NCI-H345 (cell line): ENCODE data around the gene COL25A1.

Experiments used
- DNase-seq: peaks from one replicate; lab custom pipeline; 2025; lab: John Stamatoyannopoulos, UW

The COL25A1 gene

DNA sequence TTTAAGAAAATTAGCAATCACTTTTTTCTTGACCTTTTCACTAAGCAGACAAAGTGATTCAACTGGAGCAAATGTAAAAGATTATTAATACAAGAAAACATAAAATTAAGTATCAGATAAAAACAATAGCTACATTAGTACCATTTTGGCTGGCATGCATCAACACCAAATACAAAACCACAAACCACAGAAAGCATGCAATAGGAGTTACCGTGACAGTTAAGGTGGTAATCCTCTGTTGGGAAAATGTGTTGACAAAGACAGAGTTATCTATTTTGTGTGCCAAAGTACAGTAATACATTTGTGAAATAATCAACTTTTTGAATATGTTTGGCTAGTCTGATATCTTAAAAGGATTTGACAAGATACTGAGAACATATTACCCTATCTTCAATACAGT, 449.8 kb downstream of the COL25A1 start:
- no peak for DNase-seq

DNA sequence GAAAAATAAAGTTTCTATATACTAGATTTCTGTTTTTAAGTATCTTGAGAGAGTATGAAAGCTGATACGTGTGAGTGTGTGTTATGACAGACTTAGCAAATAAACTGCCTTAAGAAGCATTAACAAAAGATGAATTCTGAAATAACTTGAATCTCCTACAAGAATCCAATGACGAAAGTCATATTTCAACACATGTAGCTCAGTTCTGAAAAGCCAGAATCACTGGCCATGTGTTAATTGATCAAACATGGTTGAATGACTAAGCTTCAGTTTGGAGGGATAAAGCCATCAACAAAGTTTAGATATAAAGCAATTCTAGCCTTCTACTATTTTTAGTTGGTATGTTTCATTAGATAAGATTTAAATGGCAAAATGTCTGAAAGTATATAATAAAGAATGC, 451.1 kb downstream of the COL25A1 start:
- no peak for DNase-seq

- no peak for DNase-seq
Measured at GRCh38 chr4:108850219-108850649, 452.2 kb downstream of the COL25A1 start.

- DNase-seq: no peak
Measured at GRCh38 chr4:108849611-108850168, 452.8 kb downstream of the COL25A1 start.

GRCh38 chr4:108846568-108846967, 455.9 kb downstream of the COL25A1 start:
- no peak for DNase-seq

- no peak for DNase-seq
Measured at GRCh38 chr4:108840426-108840975, 462.0 kb downstream of the COL25A1 start.

GRCh38 chr4:108839333-108839732, 463.1 kb downstream of the COL25A1 start:
- no peak for DNase-seq

DNA sequence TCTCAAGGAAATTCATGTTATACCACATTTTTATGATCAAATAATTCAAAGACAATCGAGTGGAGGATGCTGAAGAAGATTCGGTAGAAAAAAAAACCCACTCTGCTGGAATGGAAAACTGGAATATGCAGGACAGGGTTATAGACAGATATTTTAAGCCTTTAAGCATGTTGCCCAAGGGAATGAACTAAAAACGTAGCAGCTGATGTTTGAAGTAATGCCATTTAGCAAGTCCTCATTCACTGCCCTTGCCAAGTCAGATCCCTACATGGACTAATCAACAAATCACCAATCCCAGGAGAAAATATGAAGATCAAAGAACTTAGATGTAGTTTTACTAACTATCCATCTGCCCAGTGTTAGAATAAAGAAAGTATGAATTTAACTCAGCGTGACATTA, 464.0 kb downstream of the COL25A1 start:
- no peak for DNase-seq

DNA sequence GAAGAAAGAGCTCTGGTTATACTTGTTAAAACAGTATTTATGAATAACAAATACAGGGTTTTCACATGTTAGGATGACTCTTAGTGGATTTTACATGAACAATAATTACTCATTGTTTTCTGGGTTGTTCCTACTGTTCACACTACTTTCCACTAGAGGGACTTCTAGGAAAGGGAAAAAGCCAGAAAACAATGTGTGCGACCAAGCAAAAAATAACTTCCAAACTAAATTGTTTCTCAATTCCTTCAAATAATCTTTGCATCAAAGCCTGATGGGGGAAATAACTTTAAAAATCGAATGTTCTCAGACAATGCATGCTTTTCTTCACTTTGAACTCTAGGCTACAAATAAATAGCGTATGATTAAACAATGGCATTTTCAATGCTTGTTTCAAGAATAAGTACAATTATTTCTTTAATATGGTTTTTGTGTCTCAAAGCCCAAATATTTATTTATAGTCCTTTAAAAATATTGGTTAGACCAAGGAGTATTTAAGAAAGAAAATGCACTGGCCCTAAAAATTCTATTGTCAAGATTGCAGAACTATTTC, 467.5 kb downstream of the COL25A1 start:
- DNase-seq: no peak

- DNase-seq: no peak
Measured at GRCh38 chr4:108834166-108834834, 468.2 kb downstream of the COL25A1 start.

DNA sequence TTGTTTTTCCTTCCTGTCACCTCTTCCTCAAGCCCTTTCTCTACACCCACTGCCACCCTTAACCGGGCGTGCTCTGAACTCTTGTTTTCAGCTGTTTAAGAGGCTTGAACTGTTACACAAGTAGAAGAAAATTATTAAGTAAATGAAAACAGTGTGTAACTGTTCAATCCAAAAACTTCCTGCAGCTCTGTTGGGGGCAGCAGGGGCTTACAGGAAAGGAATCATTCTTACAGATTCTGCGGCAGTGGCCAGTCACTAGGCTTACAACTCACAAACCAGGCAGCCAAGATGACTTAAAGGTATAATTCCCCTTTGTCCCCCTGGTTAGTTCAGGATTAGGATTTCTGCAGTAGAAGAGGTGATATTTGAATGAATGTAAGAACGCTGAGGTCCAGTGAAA, 469.4 kb downstream of the COL25A1 start:
- DNase-seq: no peak

DNA sequence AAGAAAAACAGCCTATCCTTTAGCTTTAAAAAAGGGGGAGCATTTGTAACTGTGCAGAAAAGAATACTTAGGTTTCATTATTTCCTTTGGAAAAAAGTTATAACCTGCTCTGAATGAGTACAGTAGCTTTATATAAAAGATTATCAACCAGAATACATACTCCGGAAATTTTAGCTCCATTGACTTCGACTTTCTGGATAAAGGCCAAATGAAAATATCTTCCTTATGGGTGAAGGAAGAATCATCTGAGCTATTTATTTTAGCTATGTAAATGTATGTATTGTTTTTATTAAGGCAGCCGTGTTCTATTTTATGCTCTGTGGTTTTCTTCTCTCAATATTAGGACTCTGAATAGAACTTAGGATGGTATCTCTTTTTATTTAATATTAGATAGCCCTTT, 470.6 kb downstream of the COL25A1 start:
- no peak for DNase-seq

DNA sequence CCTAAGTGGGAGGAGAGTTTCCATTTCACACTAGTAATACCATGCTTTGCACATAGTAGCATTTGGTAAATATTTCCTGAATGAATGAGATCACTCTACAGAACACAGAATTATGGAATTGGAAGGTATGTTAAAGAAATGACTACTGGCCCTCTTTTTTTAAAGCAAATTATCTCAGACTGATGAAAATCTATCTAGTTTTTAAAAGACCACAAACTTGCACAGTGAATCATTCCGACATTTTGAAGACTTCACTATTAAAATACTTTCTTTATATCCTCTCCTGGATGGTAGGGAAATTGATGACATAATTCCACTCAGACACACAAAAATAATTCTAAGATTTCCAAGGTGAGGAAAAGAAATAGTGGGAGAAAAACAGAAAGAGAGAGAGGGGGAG, 471.2 kb downstream of the COL25A1 start:
- DNase-seq: no peak

- peak; percentile 61 for DNase-seq
Measured at GRCh38 chr4:108830509-108831244, 471.8 kb downstream of the COL25A1 start.

DNA sequence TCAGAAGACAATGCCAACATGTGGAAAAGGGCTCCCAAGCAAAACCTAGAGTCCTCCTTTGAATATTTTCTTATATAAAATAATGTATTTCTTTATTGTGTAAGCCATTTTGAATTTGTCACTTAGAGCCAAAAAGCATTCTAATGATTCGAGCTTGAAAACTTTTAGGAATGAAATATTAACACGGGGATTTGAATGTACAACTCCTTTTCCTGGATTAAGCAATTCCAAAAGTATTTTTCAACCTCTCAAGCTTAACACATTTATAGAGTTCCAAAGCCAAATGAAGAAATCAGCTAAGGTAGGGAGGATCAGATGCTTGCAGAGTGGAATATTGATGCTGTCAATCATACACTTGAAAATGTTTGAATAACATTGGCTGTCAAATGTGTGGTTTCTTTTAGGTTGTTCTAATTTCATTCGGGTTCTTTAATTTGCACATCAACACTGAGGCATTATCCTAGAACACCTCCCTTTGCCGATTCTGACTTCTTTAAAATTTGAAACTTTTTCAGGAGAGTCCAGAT, 472.4 kb downstream of the COL25A1 start:
- no peak for DNase-seq

GRCh38 chr4:108828620-108829019, 473.8 kb downstream of the COL25A1 start:
- DNase-seq: no peak

DNA sequence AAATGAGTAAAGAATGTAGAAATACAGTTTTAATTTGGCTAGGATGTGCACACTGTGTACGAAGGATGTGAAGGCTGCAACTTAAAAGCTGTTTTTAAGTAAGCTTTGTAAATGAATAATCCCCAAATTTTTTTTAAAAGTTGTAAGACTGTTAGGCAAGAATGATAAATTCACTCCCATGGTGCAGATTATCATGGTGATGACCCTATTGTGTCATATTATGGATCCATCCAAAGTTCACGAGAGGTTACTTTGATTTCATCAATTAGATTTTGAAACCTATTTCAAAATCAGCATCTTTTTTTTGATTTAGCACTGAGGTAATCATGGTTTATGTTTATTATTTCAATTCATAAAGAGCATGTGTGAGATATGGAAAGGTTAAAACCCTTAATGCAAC, 476.7 kb downstream of the COL25A1 start:
- DNase-seq: no peak

- DNase-seq: no peak
Measured at GRCh38 chr4:108821351-108821930, 481.0 kb downstream of the COL25A1 start.

GRCh38 chr4:108820492-108821350, 481.7 kb downstream of the COL25A1 start:
- no peak for DNase-seq

DNA sequence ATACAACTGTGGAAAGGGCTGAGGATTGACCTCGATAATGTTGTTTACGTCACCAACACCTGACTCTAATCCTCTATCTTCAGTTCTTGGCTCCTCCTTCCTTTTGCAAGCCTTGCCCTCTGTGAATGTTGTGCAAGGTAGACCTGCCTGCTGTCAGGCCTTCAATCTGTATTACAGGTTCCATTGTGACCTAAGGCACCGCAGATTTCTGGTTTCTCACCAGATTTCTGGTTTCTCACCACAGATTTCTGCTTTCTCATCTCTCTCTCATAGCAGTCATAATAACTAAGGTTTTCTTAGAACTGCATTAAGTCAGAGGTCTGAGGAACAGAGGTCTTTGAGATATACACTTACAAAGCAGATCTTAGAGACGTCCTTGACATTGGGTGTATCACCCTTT, 488.1 kb downstream of the COL25A1 start:
- no peak for DNase-seq

DNA sequence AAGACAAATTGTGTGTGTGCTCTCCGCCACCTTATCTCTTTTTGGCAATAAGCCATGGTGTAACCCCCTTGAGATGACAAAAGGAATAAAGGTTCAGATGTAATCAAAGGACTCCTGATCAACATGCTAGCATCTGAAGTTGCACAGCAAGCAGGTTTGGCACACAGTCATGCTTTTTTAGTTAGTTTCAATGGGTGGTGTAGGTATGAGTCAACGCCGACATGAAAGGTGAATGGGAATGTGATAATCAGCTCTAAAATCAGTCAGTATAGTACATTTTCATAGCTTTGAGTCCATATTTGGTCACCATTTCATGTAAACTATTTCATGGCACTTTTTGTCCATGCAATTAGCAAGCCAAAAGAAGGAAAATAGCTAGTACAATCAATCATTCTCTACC, 489.2 kb downstream of the COL25A1 start:
- no peak for DNase-seq
